SIG-M5 treated with dmso at 0.1 percent for 504 hours (cell line): ENCODE measurements around the gene LY6G6D.

Experiments
- DNase-seq: peaks from one replicate; lab custom pipeline; 2025; ENCODE audit not compliant: unreplicated experiment; lab: John Stamatoyannopoulos, UW

Gene LY6G6D

DNA sequence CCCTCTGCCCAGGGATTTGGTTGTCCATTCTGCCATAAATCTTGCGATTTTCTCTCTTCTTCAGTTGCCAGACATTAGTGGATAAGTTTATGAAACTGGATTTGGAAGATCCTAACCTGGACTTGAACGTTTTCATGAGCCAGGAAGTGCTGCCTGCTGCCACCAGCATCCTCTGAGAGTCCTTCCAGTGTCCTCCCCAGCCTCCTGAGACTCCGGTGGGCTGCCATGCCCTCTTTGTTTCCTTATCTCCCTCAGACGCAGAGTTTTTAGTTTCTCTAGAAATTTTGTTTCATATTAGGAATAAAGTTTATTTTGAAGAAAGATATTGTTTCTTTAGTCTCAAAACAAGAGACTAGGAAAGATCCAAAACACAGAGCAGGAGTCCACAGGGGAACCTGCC, 47.2 kb downstream of the LY6G6D start, which contains the start of gene SAPCD1:
Gene SAPCD1 (plus strand): TSS at position 301 of the 400 bp plus-strand sequence. CDS start 399 bp downstream, outside the sequence.
- DNase-seq, result no peak

DNA sequence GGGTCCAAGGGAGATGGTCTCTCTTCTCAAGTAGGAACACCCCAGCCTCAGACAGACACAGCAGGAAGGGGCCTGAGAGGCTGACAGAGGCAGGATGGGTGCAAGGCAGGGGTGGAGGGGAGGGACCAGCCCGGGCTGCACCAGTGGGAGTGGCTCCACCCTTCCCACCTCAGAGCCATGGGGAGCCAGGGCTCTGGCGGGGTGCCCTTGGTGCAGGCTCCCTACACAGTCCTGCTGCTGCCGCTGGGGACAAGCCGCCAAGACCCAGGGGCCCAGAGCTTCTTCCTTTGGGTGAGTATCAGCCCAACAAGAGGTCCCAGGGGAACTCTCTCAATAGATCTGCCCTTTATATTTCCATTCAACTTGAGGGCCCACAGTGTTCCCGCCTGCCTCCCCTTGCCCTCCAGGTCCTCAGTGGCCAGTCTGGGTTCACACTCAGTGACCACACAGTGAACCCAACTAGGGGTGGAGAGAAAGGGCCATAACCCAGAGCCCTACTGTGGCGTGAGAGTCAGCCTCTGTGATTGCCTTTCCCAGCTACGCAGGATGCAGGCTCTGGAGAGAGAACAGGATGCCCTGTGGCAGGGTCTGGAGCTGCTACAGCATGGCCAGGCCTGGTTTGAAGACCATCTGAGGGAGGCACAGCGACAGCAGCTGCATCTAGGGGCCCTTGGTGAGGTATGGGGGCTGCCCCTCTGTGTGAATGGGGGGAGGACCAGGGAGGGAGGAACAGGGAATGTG, 47.9 kb downstream of the LY6G6D start:
- DNase-seq, result no peak

DNA sequence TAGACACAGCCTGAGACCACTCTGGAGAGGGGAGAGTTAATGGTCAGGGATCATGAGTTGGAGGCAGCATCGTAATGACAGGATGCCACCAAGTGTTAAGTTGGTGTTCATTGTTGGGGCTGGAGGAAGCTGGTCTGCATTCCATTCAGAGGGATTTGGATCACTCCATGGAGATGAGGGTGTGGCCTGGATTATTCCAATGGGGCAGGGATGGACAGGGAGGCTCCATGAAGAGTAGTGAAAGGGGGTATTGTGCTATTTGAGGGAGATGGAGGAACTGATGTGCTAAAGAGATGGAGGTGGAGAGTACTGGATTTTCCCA, 48.4 kb downstream of the LY6G6D start:
- no peak for DNase-seq

DNA sequence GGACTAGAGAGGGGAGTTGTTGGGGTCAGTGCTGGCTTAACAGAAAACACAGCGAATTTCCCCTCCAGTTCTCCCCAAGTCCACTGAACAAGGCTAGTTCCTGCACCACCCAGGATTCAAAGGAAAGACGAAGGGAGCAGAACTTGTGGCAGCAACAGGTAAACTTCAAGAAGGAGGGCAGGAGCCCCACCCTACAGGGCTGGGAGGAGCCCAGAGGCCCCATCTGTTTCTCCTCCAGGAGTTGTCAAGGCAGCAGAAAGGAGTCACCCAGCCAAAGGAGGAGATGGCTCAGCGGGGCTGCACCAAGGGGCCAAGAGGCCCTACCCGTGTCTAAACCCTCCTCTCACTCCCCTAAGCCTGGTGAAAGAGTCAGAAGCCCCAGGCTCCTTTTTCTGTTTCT, 49.0 kb downstream of the LY6G6D start:
- DNase-seq, result no peak

DNA sequence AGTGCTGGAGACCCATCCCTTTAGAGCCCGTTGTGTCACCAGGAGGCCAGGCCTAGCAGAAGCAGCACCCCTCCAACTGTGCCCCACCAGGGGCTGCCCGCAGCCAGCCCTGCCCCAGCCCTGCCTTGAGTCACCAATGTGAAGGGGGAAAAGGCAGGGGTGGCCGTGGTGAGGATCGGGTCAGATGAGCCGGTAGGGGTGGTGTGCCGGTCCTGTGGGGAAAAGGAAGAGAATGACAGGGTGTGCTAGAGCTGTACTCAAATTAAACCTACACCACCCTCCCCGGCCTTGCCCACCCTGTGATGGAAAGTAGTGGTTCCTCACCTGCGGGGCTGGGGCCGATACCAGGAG, 50.4 kb downstream of the LY6G6D start:
- DNase-seq, result no peak

DNA sequence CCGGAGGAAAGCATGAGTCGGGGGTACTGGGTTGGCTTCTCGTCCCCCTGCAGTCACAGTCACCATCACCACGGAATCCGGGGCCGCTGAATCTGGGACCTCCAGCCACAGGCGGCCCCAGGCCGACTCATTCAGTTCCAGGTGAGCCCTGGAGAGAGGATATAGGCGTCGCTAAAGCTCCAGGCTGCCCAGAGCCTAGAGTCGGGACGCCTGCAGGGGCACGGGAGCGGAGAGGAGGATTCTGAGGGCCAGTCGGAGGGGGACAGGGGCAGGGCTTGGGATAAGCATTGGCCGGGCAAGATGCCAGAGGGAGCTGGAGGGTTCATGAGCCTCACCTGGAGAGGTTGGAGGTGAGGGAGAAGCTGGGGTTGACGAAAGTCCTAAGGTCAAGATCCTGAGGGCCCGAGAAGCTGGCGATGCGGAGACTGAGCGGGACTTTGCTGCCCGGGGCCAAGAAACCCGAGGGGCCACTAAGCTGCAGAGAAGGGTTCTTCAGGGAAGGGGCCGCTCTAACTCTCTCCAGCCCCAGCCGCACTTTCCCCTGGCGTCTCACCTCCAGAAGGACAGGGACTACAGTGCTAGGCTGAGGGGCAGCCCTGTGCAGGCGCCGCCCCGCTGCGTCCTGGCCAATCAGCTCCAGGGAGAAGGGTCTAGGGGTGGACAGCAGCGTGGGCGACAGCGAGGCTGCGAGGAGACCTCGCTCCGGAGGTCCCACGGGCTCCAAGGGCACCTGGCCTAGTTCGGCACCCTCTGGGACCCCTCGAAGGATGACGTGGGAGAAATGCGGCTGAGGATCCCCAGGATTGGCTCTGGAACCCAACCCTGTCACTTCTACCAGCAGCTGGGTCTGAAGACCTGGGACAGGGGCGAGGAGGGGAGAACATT, 51.0 kb downstream of the LY6G6D start:
- no peak for DNase-seq

DNA sequence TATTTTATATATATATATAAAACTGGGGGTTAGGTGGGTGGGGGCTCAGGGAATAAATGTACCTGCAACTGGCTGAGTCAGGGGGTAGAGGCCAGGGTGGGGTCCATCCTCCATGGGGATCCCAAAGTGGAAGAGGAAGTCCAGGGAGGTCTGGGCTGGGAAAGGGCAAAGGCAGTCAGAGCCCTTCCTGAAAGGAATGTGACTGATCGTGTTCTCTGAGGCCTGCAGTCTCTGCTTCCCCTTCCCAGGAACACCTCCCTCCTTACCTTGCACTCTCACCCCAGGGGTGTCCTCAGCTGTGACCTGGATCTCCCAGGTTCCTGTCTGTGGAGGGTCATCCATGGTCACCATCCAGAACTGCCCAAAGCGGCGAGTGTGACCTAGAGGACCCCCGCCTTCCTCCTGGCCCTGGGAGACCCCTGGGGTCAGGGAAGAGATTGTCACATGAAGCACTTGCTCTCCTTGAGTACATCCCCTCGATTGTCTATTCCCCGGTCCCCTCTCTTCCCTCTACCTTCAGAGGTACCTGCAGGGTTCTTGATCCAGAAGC, 52.0 kb downstream of the LY6G6D start:
- no peak for DNase-seq
